Suprapubic skin (tissue), 4 donors: ENCODE results near the gene SMTNL2. TPM values are rescaled to one million over a fixed set of nuclear protein-coding genes. Genes with fewer than 3 reads are reported as not detected.

ENCODE experiments used
- DNase-seq, 2 donors: peaks; one replicate each; pipeline ENCODE4 v3.0.0-alpha.2; 2019; ENCODE audit warnings: low spot score in 2 of 2
- H3K27ac ChIP-seq: fragments of 200-600 bp; sonication (generic); one replicate; pipeline ENCODE4 v1.5.1; 2019
- H3K27me3 ChIP-seq: fragments of 200-600 bp; sonication (generic); one replicate; pipeline ENCODE4 v1.5.1; 2019
- H3K36me3 ChIP-seq: fragments of 200-600 bp; sonication (generic); one replicate; pipeline ENCODE4 v1.5.1; 2019
- H3K4me1 ChIP-seq: fragments of 200-600 bp; sonication (generic); one replicate; pipeline ENCODE4 v1.5.1; 2019
- H3K4me3 ChIP-seq: fragments of 200-600 bp; sonication (generic); one replicate; pipeline ENCODE4 v1.5.1; 2019; ENCODE audit warnings: mild to moderate bottlenecking
- H3K9me3 ChIP-seq: fragments of 200-600 bp; sonication (generic); one replicate; pipeline ENCODE4 v1.5.1; 2019
- EP300 ChIP-seq: sonication (generic); formaldehyde crosslinking; IDR thresholded peaks from one replicate; pipeline ENCODE4 v1.6.1; 2017; ENCODE audit warnings: antibody characterized with exemption
- POLR2A ChIP-seq, 2 donors: fragments of 450-650 bp; IDR thresholded peaks; one replicate each; pipeline ENCODE4 v1.6.1; 2017; ENCODE audit warnings: antibody characterized with exemption in 2 of 2, mild to moderate bottlenecking in 2 of 2, moderate library complexity in 2 of 2
- POLR2AphosphoS5 ChIP-seq, 3 donors: sonication (generic); formaldehyde crosslinking; IDR thresholded peaks; one replicate each; pipeline ENCODE4 v1.6.1; 2017; ENCODE audit warnings: antibody characterized with exemption in 3 of 3
- WGBS: methylation state at CpG from one replicate; pipeline ENCODE4 v1.1.5; 2018; 5-methylcytosine and 5-hydroxymethylcytosine counted together
- total RNA-seq, 4 donors: library from RNA; depleted of rRNA; stranded (reverse); fragments of >200 nt; gene quantifications; one replicate each; pipeline ENCODE4 v1.1.0, GENCODE V29; 2016
- TF ChIP-seq, protein P1 (sequence below), 2 donors: fragments of 200-600 bp in 1 of 2; fragments of 450-650 bp in 1 of 2; sonication (generic) in 1 of 2; IDR thresholded peaks; one replicate each; pipeline ENCODE4 v1.5.1; 2016 to 2019; ENCODE audit warnings: antibody characterized with exemption in 2 of 2, mild to moderate bottlenecking in 1 of 2, moderate library complexity in 1 of 2

SMTNL2 gene
- total RNA-seq, 4 donors from 2014 or later = 0.64 to 1.3 (median 0.81) TPM; not detected in 1

GRCh38 chr17:4550534-4551039, 33.7 kb upstream of the SMTNL2 start:
- DNase-seq = no peak
- H3K27me3 ChIP-seq = no peaks in the 10 kb centered on the region
- peaks cover 22% of the 10 kb centered on the region for H3K4me1 ChIP-seq
- no peak for TF ChIP-seq POLR2AphosphoS5 (IDR thresholded peaks at IDR 0.05)
- no peak for TF ChIP-seq POLR2A (IDR thresholded peaks at IDR 0.05)
- TF ChIP-seq, protein P1, sequence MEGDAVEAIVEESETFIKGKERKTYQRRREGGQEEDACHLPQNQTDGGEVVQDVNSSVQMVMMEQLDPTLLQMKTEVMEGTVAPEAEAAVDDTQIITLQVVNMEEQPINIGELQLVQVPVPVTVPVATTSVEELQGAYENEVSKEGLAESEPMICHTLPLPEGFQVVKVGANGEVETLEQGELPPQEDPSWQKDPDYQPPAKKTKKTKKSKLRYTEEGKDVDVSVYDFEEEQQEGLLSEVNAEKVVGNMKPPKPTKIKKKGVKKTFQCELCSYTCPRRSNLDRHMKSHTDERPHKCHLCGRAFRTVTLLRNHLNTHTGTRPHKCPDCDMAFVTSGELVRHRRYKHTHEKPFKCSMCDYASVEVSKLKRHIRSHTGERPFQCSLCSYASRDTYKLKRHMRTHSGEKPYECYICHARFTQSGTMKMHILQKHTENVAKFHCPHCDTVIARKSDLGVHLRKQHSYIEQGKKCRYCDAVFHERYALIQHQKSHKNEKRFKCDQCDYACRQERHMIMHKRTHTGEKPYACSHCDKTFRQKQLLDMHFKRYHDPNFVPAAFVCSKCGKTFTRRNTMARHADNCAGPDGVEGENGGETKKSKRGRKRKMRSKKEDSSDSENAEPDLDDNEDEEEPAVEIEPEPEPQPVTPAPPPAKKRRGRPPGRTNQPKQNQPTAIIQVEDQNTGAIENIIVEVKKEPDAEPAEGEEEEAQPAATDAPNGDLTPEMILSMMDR (IDR thresholded peaks at IDR 0.05) = no peak
- TF ChIP-seq EP300 = no peak
- H3K36me3 ChIP-seq = peaks cover 81% of the 10 kb centered on the region
- H3K9me3 ChIP-seq = no peaks in the 10 kb centered on the region
- H3K4me3 ChIP-seq = no peak overlapping the region
- whole genome bisulfite sequencing = 93% methylated on average over 16 of the region's 16 CpGs
- no peak overlapping the region for H3K27ac ChIP-seq

DNA sequence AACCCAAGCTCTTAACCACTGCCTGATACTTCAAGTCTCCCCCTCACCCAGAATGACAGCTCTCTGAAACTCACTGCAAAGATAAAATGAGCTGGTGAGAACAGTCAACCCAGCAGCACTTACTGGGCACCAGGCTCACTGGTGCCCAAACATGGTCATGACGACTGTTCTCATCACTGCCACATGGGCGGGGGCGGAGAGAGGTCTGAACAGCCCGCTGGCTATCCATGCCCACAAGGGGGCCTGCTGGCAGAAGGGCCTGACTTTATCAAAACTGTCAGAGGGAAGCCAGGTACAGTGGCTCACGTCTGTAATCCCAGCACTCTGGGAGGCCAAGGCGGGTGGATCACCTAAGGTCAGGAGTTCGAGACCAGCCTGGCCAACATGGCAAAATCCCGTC, 33.2 kb upstream of the SMTNL2 start:
- WGBS = 85% methylated on average over 8 of the region's 8 CpGs
- H3K27ac ChIP-seq = no peak overlapping the region
- no peak for DNase-seq
- H3K4me1 ChIP-seq = peaks cover 27% of the 10 kb centered on the region
- H3K9me3 ChIP-seq = no peaks in the 10 kb centered on the region
- H3K36me3 ChIP-seq = peaks cover 76% of the 10 kb centered on the region
- no peaks in the 10 kb centered on the region for H3K27me3 ChIP-seq
- TF ChIP-seq EP300 = no peak
- no peak for TF ChIP-seq POLR2A (IDR thresholded peaks at IDR 0.05)
- TF ChIP-seq, protein P1 (IDR thresholded peaks at IDR 0.05) = no peak
- TF ChIP-seq POLR2AphosphoS5 (IDR thresholded peaks at IDR 0.05) = no peak
- H3K4me3 ChIP-seq = no peak overlapping the region

- Histone ChIP-seq H3K9me3 (no peaks in the 10 kb centered on the region), H3K27me3 (no peaks in the 10 kb centered on the region), H3K4me3 (no peak overlapping the region), H3K27ac (no peak overlapping the region), H3K36me3 (peaks cover 68% of the 10 kb centered on the region), H3K4me1 (peaks cover 29% of the 10 kb centered on the region)
- TF ChIP-seq, protein P1 (IDR thresholded peaks at IDR 0.05) = no peak
- no peak for TF ChIP-seq POLR2A (IDR thresholded peaks at IDR 0.05)
- no peak for TF ChIP-seq POLR2AphosphoS5 (IDR thresholded peaks at IDR 0.05)
- no peak for TF ChIP-seq EP300
- WGBS = 93% methylated on average over 19 of the region's 27 CpGs
- DNase-seq = no peak
Observed at GRCh38 chr17:4551796-4552525, 32.4 kb upstream of the SMTNL2 start.

- 76% methylated on average over 8 of the region's 9 CpGs for WGBS
- peak overlapping the region; percentile 90 for H3K4me3 ChIP-seq
Observed at GRCh38 chr17:4553669-4554068, 30.7 kb upstream of the SMTNL2 start.

More at GRCh38 chr17:4553669-4554068, 30.7 kb upstream of the SMTNL2 start:
- Histone ChIP-seq H3K27me3 (no peaks in the 10 kb centered on the region), H3K27ac (no peak overlapping the region), H3K36me3 (peaks cover 50% of the 10 kb centered on the region), H3K9me3 (no peaks in the 10 kb centered on the region), H3K4me1 (peaks cover 34% of the 10 kb centered on the region)
- no peak for DNase-seq
- TF ChIP-seq POLR2A (IDR thresholded peaks at IDR 0.05) = no peak
- TF ChIP-seq EP300 = no peak
- TF ChIP-seq POLR2AphosphoS5 (IDR thresholded peaks at IDR 0.05) = no peak
- TF ChIP-seq, protein P1 (IDR thresholded peaks at IDR 0.05) = no peak
